ENCODE measurements around the gene SLC25A13.
"Not testable (repeated sequence)": the region's sequence is repeated elsewhere in the genome, so short reads cannot be mapped to it uniquely, and the experiment has no call there.

The SLC25A13 gene, protein sequence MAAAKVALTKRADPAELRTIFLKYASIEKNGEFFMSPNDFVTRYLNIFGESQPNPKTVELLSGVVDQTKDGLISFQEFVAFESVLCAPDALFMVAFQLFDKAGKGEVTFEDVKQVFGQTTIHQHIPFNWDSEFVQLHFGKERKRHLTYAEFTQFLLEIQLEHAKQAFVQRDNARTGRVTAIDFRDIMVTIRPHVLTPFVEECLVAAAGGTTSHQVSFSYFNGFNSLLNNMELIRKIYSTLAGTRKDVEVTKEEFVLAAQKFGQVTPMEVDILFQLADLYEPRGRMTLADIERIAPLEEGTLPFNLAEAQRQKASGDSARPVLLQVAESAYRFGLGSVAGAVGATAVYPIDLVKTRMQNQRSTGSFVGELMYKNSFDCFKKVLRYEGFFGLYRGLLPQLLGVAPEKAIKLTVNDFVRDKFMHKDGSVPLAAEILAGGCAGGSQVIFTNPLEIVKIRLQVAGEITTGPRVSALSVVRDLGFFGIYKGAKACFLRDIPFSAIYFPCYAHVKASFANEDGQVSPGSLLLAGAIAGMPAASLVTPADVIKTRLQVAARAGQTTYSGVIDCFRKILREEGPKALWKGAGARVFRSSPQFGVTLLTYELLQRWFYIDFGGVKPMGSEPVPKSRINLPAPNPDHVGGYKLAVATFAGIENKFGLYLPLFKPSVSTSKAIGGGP

DNA sequence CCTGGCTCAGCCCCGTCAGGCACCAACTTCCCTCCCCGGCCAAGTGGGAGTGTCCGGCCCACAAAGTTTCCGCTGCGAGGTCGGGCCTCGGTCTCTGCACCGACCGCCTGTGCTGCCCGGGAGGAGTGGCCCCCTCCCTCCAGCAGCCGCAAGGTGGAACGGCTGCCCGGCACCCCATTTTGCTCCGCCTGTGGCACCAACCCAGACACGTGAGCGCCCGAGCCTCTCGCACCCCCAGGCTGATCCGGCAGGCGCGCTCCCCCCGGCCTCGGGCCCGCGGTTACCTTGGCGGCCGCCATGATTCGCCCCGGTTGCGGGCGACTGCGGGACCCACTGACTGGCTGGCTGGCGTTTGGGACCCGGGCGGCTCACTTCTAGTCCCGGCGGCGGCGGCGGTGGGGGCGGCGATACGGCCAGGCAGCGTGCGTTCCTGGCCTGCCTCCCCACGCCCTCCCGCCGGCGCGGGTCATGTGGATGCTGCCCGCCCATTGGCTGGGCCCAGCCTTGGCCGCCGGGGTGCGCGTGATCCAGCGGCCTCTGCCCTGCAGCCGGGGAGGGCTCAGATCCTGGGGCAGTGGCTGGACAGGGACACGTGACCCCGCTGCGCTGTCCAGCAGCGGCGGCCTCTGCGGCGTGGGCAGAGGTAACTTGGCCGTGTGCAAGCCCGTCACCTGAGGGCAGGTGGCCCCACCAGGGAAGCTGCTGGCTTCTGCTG, at the start of gene SLC25A13:
TSS of gene SLC25A13 (minus strand) at position 441 of the 715 bp plus-strand sequence. CDS start at position 299, 142 bp downstream.
- DNase-seq (ENCODE audit: low read depth) = peak; percentile 86

DNA sequence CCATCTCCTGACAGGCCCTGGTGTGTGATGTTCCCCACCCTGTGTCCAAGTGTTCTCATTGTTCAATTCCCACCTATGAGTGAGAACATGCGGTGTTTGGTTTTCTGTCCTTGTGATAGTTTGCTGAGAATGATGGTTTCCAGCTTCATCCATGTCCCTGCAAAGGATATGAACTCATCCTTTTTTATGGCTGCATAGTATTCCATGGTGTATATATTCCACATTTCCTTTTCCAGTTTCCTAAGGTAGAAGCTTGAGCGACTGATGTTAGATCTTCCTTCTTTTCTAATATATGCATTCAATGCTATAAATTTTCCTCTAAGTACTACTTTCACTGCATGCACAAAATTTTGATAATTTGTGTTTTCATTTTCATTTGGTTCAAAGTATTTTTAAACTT, 44.0 kb upstream of the SLC25A13 start:
- DNase-seq (ENCODE audit: low read depth) = not testable (repeated sequence)

GRCh38 chr7:96361116-96361857, 39.4 kb upstream of the SLC25A13 start:
- no peak for DNase-seq (ENCODE audit: low read depth)

- DNase-seq (ENCODE audit: low read depth) = no peak
Measured at GRCh38 chr7:96359876-96360275, 38.0 kb upstream of the SLC25A13 start.

GRCh38 chr7:96358236-96358971, 36.5 kb upstream of the SLC25A13 start:
- DNase-seq (ENCODE audit: low read depth) = not testable (repeated sequence)

GRCh38 chr7:96355990-96356506, 34.1 kb upstream of the SLC25A13 start:
- DNase-seq (ENCODE audit: low read depth) = no peak

GRCh38 chr7:96354881-96355280, 33.0 kb upstream of the SLC25A13 start:
- DNase-seq (ENCODE audit: low read depth) = no peak

DNA sequence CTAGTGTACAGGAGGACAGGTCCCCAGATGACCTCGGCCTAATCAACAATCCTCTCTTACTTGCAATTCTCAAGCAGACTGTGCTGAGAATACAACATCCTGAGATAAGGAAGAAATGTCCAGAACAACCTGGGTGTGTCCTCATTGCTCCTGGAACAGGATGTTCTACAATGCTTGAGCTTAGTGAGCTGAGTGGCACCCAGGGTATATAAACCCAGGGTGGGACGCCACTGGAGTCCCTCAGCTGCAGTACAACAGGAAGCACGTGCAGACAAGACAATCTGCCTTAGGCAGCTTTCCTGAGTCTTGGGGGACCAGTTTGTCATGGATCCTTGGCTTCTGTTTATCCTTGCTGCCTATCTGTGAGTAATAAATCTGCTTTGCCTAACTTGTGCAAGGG, 27.7 kb upstream of the SLC25A13 start:
- DNase-seq (ENCODE audit: low read depth) = no peak

GRCh38 chr7:96347471-96347870, 25.6 kb upstream of the SLC25A13 start:
- no peak for DNase-seq (ENCODE audit: low read depth)

DNA sequence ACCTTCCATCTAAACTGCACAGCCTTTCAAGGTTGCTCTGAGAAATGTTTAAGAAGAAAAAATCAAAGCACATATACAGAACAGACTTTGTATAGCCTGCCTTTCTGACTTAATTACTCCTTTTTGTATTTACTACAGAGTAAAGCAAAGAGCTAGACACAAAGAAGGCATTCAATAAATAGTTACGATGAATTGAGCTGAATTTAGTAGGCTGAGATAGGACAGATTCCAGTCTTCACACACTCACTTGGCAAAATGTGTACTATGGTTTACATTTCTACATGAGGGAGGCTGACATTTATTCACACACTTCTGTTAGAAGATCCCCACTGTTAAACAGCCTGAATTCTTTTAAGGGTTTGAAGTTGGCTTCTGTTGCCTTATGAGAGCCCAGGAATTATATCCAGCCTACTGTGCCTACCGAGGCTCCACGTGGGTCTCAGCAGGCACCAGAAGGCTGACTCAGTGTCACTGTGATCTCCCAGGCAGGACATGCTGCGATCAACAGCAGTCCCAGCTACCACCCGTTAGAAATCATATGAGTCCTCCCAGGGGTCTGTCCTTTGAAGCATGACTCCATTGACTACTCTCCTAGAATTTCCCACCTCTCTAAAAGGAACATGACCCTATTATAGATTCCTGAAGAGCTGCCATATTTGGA, 24.5 kb upstream of the SLC25A13 start:
- no peak for DNase-seq (ENCODE audit: low read depth)

DNA sequence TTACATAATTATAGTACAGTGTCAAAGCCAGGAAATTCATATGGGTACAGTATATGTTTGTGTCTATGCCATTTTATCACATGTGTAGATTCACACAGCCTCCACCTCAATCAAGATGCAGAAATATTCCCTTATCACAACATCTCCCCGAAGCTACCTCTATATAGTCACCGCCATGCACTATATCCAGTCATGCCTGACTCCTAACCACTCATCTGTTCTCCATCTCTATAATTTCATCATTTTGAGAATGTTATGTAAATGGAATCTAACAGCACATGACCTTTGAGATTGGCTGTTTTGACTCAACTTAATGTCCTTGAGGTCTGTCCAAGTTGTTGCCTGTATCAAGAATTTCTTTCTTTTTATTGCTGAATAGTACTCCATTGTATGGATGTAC, 22.3 kb upstream of the SLC25A13 start:
- DNase-seq (ENCODE audit: low read depth) = no peak

DNA sequence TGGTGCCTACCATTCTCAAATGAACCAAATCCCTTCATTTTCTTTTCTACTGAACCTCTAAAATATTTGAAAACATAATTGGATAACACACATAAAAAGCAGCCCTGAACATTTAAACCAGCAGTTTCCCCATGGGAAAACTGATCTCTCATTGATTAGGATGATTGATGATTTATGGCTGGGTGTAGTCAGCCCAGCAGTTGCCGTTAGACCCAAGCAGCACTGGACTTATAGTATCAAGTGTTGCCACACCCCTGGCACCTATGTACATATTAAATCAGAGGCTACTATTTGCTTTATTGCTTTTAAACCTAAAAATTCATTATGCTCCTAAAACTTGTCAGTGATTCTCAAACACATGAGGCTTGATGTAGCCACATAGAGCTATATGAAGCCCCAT, 20.2 kb upstream of the SLC25A13 start:
- DNase-seq (ENCODE audit: low read depth) = no peak

- no peak for DNase-seq (ENCODE audit: low read depth)
Measured at GRCh38 chr7:96337519-96337918, 15.6 kb upstream of the SLC25A13 start.

GRCh38 chr7:96332325-96332724, 10.4 kb upstream of the SLC25A13 start:
- no peak for DNase-seq (ENCODE audit: low read depth)

GRCh38 chr7:96331775-96332174, 9.9 kb upstream of the SLC25A13 start:
- no peak for DNase-seq (ENCODE audit: low read depth)

- DNase-seq (ENCODE audit: low read depth) = no peak
Measured at GRCh38 chr7:96331233-96331632, 9.3 kb upstream of the SLC25A13 start.

GRCh38 chr7:96330193-96330592, 8.3 kb upstream of the SLC25A13 start:
- no peak for DNase-seq (ENCODE audit: low read depth)

DNA sequence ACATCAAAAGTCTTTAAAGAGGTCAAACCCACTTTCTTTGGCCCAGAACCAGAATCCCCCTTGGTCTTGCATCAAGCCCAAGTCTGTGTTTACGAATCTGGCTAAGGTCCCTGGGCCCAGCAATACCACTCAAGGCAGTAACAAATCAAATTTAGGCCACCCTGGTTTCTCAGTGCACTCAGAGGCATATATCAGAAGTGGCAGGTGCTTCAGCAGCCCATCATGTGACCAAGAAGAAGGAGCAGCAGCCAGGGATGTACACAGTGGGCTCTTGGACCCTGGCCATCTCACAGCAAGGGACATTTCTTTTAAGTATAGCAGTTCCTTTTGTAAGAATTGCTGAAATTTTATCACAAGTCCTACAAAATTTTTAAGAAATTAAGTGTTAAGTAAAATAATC, 7.3 kb upstream of the SLC25A13 start:
- no peak for DNase-seq (ENCODE audit: low read depth)

- peak; percentile 12 for DNase-seq (ENCODE audit: low read depth)
Measured at GRCh38 chr7:96328016-96328415, 6.1 kb upstream of the SLC25A13 start.

DNA sequence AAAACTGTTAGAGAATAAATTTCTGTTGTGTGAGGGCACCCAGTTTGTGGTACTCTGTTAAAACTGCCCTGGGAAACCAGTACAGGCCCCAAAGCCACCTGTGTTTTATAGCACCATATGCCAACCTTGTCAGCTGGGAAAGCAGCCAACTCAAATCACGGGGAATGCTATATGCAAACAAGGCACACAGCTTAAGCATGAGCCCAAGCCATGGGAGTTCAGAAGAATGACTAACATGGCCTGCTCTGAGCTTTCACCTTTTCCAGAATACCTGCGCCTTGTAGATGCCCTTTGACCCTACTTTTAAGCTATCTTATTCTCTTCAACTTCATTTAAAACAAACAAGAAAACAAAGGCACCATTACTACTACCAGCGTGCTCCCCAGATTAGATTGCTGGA, 5.5 kb upstream of the SLC25A13 start:
- DNase-seq (ENCODE audit: low read depth) = no peak

GRCh38 chr7:96326752-96327151, 4.9 kb upstream of the SLC25A13 start:
- not testable (repeated sequence) for DNase-seq (ENCODE audit: low read depth)

Measured in ELR (cell line).